HG03066 (cell line): ENCODE data around the gene LY6G6D.

ENCODE experiments used
- ATAC-seq: cut with Tn5 transposase; IDR thresholded peaks from one replicate; pipeline ENCODE4 v1.9.1; 2021; ENCODE audit warnings: low read depth; ENCODE audit not compliant: unreplicated experiment

The LY6G6D gene, protein sequence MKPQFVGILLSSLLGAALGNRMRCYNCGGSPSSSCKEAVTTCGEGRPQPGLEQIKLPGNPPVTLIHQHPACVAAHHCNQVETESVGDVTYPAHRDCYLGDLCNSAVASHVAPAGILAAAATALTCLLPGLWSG

DNA sequence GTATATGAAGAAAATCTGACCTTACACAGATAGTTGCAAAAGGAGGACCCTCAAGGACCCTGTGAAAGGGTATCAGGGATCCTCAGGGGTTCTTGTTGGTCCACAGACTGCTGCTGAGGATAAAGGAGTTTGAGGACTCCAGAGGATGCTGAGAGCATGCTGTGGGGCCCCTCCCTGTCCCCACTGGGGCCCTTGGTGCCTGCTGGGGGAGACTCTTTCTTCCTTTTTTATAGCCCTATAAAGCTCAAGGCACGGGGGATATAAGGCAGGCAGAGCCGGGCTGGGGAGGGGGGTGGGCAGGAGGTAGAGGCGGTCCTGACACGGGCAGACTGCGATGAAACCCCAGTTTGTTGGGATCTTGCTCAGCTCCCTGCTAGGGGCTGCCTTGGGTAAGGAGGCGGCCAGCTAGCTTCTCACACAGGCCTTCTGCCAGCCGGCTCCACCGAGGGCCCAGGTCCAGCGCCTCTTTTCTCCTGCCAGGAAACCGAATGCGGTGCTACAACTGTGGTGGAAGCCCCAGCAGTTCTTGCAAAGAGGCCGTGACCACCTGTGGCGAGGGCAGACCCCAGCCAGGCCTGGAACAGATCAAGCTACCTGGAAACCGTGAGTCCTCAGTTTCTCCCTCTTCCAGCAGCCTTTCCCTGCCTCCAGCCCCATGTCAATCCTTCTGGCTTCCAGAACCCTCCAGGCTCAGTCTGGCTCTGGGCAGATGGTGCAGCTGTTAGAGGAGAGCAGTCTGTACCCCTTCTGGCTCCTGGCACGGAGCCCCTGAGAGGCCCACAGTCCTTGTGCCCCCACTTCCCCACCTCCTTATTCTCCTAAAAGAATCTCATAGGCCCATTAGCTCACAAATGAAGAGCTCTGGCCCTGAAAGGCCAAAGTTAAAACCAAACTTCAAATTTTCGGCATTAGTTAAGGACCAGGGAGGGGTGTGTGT, at the start of gene LY6G6D:
LY6G6D (plus strand) TSS at position 327 of the 937 bp plus-strand sequence; CDS start at position 335, 8 bp downstream.
- ATAC-seq = no peak

DNA sequence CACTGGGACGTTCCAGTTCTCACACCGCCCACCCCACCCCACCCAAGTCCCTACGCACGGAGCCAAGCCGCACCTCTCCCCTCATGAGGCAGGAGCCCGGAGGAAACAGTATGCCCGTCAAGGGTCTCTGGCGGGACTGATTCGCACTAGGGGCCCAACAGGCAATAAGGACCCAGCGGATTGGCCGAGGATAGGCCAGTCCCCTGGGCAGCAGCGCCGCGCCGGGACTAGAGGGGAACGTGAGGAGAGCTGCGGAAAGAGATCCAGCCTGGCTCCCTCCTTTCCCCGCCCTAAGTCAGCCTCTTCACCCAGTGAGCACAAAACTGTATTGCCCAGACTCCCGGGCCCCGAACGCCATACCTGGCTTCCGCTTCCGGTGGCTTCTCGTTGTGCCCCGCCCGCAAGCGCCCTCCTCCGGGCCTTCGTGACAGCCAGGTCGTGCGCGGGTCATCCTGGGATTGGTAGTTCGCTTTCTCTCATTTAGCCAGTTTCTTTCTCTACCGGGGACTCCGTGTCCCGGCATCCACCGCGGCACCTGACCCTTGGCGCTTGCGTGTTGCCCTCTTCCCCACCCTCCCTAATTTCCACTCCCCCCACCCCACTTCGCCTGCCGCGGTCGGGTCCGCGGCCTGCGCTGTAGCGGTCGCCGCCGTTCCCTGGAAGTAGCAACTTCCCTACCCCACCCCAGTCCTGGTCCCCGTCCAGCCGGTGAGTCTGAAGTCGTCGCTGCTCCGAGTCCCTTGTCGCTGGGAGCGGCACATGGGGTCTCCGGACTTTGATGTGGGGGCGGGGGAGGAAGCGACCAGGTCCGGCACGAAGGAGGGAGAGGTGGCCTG, 49.4 kb upstream of the LY6G6D start, which contains the start of gene CSNK2B:
CSNK2B (plus strand) TSS at position 580 of the 836 bp plus-strand sequence. CDS start 752 bp downstream, outside the sequence.
- ATAC-seq = peak; percentile 66

DNA sequence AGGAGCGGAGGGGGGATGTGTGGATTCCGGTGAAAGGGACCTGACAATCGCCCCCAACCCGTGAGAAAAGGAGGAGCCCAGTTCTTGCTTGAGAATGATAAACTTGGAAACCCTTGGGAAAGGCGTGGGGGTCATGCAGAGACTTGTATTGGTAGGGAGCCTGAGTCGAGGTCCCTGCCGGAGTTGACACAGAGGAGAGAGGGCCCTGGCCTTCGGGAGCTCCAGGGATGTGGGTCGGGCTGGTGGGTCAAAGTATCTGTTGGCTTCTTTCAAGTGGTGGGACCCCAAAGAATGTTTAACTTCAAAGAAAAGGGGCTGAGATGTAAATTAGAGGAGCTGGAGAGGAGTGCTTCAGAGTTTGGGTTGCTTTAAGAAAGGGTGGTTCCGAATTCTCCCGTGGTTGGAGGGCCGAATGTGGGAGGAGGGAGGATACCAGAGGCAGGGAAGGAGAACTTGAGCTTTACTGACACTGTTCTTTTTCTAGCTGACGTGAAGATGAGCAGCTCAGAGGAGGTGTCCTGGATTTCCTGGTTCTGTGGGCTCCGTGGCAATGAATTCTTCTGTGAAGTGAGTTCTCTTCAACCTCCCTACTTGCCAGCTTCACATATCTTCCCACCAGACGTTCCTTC, 48.7 kb upstream of the LY6G6D start:
- ATAC-seq = no peak

DNA sequence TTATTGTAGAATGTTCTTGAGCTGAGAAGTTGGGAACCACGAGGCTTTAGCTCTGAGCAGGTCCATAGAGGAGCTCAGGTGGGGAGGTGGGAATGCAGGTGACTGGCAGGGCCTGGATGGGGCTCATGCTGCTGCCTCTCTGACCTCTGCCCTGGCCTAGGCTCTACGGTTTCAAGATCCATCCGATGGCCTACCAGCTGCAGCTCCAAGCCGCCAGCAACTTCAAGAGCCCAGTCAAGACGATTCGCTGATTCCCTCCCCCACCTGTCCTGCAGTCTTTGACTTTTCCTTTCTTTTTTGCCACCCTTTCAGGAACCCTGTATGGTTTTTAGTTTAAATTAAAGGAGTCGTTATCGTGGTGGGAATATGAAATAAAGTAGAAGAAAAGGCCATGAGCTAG, 45.5 kb upstream of the LY6G6D start, which contains the start of gene LY6G5B:
LY6G5B (plus strand) TSS at position 301 of the 400 bp plus-strand sequence. CDS start 975 bp downstream, outside the sequence.
- ATAC-seq = no peak

DNA sequence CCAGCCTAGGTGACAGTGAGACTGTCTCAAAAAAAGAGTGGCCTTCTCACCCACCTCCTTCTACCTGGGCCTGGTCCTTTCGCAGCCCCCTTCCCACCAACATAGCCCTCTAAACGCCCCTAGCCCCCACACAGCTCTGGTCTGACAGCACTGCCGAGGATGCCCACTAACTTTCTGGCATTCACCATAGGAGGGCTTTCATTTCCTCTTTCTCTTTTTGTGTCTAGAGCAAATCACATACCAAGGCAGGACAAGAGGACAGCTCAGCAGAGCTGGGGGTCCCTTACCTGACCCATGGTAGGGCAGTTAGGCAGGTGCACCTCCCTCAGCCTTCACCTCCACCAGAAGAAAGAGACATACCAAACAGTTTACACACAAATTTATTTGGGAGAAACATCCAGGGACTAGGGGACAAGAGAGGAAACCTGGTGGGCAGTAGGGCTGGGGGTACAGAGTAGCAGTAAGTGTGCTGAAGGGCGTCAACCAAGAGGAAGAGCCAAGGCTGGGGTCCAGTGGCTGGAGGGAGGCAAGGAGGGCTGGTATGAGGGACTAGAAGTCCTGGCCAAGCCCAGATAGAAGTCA, 38.7 kb upstream of the LY6G6D start:
- ATAC-seq = no peak

DNA sequence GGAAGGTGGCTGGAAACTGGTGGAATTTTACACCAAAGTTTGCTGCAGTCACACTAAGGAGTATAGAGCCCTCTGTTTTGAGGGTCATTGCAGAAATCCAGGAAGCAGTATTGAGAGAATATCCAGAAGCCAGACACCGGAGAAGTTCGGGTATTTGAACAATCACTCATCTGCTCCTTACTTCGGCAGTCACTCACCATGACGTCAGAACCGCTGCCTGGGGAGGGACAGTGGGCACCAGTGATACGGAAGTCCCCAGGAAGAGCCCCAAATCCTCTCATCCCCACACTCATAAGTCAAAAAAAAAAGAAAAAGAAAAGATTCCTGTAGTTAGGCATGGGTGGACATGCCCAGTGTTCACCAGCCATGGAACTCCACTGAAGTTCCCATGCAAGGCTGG, 38.2 kb upstream of the LY6G6D start:
- no peak for ATAC-seq

DNA sequence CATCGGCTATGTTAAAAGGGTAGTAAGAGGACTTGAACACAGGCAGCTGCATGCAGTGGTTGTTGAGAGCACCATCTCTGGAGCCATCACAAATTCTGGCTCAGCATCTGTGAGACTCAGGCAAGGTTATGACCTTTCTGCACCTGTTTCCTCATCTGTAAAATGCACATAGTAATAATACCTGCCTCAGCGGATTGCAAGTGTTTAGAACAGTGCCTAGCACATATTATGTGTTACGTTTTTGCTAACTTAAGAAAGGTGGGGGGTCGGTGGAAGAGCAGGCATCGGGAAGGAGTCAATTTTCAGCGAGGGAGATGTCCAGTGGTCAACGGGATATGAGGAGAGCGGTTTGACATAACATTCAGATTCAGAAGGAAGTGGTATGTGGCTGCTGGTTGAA, 37.2 kb upstream of the LY6G6D start:
- no peak for ATAC-seq

DNA sequence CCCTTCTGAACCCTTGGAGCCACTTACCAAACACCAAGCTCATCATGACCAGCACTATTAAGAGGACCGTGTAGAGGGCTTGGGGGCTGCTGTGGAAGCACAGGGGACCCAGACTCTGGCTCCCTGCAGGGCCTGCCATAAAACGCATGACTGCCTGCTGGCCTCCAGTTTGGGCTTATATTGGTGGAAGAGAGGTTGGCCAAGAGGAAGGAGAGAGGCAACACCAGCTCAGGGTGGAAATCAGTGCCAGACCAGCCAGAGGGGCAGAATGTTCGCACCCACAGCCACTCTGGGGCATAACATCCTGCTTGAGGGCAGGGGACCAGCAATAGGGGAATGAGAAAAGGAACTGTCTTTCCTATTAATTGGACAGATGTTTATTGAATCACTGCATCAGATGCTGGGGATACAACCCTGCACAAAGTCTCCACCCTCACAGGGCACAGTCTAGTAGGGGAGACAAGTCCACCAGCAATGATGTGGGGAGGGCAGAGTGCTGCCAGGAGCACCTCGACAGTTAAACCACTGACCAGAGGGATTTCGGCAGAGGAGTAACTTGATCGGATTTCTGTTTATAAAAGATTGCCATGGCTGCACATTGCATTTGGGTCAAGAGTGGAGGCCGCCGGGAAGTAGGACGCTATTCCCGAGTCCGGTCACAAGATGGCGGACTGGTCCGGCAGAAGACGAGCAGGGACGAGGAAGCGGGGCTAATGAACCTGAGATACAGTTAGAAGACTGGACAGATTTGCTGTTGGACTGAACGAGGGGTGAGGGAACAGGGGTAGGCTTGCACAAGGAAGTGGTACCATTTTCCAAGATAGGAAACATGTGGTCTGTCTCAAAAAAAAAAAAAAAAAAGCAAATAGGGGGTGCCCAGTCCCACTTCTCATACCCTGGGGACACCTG, 34.7 kb upstream of the LY6G6D start, which contains the start of gene LY6G5C:
LY6G5C (minus strand) TSS at position 842 of the 909 bp plus-strand sequence; CDS start at position 148, 694 bp downstream.
- ATAC-seq = no peak

DNA sequence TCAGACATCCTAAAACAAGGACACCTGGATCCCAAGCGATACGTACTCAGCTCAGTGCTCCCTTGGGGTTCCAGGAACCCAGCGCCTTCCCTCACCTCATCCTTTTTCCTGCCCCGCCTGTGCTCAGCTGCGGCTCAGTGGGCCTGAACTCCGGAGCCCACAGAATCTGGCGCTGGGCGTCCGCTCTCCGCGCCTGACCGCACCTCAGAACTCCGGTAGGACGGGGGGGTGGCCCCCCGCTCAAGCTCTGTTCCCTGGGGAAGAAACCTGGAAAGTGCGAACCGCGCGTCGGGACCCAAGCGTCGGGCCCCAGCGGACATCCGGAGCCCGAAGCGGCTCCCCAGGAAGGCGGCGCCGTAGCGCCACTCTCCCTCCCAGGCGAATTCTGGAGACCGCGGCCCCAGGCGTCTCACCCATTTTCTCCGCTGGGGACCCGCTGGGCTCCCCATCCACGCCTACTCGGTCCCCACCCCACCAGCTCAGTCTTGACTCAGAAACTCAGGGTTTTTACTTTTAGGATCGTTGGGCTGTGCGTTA, 33.9 kb upstream of the LY6G6D start:
- no peak for ATAC-seq

DNA sequence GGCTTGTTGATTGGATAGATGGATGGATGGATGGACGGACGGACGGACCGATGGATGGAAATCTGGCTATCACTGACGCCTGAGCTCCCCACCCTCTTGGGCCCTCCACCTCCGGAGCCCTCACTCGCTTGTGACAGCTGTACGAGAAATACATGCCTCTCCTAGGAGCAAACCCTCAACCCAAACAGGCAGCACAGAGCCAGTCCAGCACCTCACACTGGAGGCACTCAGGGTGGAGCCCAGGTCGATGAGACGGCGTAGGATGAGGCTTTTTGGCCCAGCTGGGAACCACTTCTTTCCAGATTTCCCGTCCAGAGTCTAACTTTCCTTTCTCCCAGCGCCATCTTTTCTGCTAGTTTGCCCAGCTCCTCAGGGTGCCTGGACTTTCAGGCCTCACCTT, 31.6 kb upstream of the LY6G6D start:
- no peak for ATAC-seq

DNA sequence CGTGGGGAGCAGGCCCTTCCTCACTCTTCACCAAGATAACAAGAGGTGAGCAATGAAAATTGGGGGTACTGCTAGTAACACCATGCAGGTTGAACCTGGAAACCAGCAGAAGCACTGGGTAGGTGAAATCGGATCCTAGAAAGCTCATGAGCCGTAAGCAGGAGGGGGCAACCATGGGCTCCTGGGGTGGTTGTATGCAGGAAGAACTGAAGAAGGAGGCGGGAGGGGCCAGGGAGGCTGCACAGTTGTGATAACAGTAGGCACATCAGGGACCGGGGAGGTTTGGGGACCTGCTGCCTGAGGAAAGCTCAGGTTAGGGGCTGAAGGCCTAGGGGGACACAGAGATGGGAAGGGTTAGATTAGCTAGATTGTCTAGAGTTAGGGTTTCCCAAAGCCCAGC, 28.7 kb upstream of the LY6G6D start:
- ATAC-seq = no peak

DNA sequence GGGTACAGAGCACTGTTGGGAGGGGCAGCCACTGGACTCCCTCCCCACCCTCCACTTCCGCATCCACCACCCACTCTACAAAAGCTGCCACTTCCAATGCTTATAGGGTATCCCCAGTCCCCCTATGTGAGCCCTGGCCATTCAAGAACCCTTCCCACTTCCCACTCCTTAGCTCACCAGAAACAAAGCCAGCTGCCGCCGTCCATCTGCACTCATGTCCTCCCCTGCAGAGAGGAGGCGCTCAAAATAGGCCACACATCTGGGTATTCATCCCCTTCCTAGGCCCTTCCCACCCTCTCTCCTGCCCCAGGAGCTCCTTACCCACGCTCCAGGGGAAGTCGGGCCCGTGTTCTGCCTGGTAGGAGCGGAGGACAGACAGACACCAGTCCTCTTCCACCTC, 27.8 kb upstream of the LY6G6D start:
- ATAC-seq = no peak

DNA sequence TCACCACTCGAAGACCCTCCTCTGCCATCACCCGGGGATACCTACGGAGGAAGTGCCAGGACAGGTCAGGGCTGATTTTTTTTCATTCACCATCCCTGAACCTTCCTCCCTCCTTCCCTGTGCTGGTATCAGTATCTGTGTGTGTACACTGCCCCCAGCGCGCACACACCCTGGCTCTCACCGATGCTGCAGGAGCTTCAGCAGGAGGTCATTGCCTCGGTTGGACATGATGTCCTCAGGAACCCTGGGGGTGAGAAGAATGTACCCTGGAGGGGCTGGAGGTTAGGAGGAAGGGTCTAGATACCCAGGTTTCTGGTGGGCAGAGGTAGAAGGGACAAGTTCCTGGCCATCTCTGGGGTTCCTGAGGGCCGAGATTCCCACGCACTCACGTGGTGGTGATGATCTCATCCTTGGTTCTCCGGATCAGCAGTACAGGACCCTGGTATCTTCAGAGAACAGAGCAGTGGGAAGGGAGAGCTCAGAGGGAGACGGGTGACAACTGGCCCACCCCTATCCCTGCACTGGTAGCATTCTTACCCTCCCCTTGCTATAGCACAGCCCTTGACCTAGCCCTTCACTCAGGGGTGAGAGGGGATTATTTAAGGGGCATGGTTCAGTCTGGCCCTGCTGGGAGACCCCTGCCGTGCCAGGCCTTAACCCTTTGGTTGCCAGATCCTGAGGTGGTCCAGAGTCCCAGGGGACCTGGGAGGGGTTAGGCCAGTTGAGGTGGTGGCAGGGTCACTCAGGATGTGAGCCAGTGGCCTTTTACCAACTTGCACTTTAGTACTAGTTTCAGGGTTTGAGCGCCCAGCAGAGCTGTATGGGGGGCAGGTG, 27.1 kb upstream of the LY6G6D start:
- no peak for ATAC-seq

DNA sequence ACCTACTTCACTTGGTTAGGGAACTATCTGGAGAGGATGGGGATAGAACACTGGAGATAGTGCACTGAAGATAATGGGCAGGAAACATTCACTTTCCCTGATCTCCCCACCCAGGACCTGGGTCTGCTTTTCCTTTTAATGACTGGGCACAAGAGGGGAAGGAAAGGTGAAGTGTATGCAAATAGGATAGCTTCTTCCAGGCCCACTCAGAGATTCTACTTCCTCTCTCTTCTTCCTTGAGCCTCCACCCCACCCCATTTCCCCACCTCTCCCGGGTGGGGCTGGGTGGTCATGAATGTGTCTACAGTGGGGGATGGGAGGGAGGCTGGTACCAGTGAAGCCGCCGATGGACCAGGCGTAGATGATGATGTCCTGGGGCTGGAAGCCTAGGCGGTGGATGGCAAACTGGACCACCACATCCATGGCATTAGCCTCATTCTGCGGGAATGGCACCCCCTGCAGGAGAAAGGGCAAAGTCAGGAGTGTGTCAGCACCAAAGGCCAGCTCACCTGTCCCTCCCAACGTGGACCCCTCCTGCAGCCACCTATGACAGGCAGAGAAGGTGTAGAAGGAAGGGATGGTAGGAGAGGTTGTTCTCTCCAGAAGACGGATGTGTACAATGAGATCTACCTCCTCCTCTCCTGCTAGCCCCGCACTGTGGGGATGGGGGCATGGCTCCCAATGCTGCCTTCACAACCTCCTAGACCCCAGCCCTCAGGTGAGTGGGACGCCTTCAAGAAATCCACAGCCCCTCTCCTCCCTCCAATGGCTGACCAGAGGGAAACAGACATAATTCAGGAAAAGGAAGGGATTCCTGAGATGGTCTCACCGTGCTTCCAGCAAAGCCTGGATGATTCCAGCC, 25.7 kb upstream of the LY6G6D start:
- ATAC-seq = no peak

DNA sequence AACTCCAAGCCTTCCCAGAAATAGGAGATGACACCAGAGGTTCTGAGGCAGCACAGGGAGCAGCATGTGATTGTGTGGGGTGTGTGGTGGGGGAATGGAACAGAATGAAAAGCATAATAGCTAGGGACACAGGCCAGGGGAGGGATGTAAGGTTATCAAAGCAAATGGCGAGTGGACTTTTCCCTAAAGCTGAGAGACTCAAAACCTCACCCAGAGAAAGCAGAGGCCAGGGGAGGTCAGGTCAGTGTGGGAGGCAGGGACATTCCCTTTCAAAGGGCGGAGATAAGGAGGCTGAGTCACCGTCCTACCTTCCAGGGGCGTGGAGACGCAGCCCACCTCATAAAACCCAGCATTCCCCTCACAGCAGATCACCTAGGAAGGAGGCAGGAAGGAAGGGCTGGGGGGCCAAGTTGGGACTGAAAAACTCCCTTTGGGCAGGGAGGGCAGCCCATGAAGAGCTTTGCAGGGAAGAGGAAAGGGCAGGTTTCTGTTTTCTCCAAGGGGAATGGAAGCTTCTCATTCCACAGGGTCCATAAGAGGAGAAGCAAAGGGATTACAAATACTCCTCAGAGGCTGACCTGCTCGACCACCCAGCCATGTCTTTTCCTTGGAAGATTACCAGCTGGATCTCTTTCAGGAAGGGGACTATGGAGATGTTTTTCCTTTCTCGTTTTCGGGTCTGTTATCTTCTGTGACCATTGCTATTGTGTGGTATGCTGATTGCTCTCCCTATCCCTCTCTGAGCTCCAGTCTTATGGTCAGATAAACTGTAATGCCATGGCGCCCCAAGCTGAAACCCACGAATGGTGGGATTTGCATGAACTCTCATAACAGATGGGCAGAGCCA, 24.7 kb upstream of the LY6G6D start:
- ATAC-seq = no peak

DNA sequence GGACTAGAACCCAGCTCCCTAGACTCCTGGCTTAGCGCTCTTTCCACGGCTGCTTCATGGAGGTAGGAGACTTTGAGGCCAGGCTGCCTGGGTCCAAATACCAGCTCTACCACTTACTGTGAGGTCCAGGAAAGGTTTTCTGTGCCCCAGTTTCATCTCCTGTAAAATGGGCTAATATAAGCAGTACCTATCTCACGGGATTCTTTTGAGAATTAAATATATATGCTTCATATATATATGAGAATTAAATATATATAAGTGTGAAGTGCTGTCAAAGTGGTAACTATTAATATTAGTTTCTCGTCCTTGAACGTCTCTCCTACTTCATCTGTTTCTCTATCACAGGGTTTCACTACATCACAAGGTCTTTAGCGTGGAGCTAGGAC, 24.1 kb upstream of the LY6G6D start:
- no peak for ATAC-seq
